SKM-1 (cell line): Measurements from ENCODE around the gene MMP28.

Source experiments
- DNase-seq: peaks from one replicate; lab custom pipeline; 2025; ENCODE audit not compliant: unreplicated experiment; lab: John Stamatoyannopoulos, UW

MMP28 gene

DNA sequence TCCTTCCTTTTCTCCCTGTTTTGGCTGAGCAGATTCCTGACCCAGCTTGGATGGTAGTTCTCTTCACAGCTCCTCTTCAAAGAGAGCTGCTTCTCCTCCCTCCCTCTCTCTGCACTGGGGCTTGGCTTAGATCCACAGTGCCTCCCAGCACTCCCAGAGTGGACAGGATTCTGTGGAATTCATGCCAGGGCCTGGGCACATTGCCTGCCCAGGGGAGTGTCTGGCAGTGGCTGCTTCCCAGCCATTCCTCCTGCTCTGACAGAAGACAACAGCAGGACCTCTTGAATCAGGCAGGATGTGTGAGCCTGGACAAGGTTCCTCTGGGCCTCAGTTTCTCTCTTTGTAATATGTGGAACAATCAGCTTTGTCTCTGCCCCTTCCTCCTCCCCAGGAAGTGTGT is 4.5 kb upstream of the MMP28 start:
- DNase-seq = no peak

GRCh38 chr17:35797918-35798317 is 2.5 kb upstream of the MMP28 start:
- DNase-seq = no peak

DNA sequence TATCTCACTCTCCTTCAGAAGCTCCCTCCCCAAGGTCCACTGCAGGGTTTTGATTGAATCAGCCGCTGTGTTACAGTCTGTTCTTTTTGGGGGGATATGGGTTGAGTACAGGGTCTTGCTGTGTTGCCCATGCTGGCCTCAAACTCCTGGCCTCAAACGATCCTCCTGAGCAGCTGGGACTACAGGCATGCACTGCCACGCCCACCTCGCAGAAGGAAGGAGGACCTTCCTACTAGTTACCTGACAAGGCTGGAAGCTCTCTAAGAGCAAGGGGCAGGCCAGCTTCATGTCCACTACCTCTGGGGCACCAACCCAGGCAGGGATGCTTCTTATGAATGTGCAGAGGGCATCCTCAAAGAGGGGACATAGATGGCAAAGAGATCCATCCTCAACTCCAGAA is 1.9 kb upstream of the MMP28 start:
- DNase-seq = no peak

DNA sequence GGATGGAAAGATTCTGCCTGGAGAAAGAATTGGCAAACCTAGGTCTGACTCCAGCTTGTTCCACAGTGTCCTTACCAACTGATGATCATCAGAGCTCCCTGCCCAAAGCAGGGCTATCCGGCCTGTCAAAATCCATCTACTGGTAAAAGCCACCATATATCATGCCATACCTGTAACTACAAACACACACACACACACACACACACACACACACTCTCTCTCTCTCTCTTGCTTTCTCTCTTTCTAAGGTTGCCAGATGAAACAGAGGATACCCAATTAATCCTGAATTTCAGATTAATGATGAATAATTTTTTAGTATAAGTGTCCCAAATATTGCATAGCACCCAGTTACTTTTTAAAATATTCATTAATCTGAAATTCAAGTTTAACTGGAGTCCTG is 1.5 kb upstream of the MMP28 start:
- no peak for DNase-seq

- no peak for DNase-seq
These were observed 427 bp upstream of the MMP28 start for GRCh38 chr17:35795871-35796265.

- no peak for DNase-seq
These were observed 2.2 kb downstream of the MMP28 start for GRCh38 chr17:35793257-35793656.

- DNase-seq = no peak
These were observed 3.6 kb downstream of the MMP28 start for GRCh38 chr17:35791681-35792350.

- no peak for DNase-seq
These were observed 4.6 kb downstream of the MMP28 start for GRCh38 chr17:35790841-35791240.

DNA sequence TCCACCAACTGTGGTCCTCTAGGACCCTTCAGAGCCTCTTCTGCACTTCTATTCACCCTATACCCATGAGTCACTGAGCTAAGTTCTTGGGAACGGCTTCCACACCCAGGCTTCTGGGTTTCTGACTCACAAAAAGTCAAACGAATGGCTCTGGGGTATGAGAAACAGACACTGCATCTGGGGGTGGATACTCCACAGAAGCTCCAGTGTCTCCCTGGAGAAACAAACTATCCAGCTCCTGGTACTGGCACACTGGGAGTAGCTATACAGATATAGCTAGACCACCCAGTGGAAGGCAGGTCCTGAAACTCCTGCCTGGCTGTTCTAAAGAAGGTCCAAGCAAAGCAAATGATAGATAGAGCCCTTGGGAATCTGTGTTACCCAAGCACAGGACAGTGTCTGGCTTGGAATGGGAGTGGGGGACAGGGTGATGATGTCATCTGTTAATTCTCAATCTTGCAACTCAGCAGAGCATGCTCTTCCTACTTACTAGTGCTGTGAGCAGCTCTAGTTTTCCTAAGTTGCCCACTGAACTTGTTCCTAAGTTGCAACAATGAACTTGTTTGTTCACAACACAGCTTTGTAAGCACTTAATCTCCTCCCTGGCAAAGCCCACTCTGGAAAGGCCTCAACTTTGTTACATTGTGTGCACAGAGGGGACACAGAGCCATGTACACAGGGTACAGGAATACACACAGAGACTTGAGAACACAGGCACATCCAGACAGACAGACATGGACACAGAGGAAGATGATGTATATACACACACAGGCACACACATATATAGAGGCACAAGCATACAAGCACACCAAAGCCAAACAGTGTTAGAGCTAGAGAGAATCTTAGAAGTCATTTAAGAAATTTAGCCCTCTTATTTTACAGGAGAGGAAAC is 6.7 kb downstream of the MMP28 start:
- no peak for DNase-seq

- DNase-seq = no peak
These were observed 8.5 kb downstream of the MMP28 start for GRCh38 chr17:35786941-35787432.

GRCh38 chr17:35784895-35785294 is 10.5 kb downstream of the MMP28 start:
- DNase-seq = no peak

GRCh38 chr17:35780950-35781349 is 14.5 kb downstream of the MMP28 start:
- no peak for DNase-seq

GRCh38 chr17:35778641-35779196 is 16.7 kb downstream of the MMP28 start:
- DNase-seq = no peak

DNA sequence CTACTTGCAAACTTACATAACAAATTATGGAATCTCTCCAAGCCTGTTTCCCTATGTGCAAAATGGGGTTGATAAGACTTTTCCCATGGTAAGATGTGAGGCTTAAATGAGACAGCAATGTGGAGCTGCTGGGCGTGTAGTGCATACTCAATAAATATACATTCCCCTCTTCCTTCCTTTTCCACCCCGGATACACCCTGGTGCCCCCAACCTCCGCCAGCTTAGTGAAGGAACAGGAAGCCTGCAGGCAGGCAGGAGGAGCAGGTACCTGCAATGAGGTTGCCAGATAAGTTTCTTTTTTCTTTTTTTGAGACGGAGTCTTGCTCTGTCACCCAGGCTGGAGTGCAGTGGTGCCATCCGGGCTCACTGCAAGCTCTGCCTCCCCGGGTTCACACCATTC is 19.9 kb downstream of the MMP28 start:
- no peak for DNase-seq

DNA sequence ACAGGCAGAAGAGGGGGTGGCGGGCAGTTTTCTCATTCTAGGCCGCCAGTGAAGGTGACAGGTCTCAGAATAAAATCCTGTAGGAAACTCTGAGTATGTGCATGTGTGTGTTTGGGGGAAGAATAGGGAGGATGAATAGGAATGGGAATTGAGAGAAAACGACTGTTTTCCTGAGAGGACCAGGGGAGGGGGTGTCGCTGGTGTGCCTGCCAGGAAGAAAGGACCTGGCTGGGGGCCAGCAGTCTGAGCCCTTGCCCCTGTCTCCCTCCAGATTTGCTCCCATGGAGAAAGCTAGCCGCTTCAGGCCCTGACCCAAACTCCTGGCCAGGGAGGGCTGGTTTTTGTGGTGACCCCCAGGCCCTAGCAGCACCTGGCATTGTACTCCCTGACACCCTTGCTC is 20.4 kb downstream of the MMP28 start:
- no peak for DNase-seq

DNA sequence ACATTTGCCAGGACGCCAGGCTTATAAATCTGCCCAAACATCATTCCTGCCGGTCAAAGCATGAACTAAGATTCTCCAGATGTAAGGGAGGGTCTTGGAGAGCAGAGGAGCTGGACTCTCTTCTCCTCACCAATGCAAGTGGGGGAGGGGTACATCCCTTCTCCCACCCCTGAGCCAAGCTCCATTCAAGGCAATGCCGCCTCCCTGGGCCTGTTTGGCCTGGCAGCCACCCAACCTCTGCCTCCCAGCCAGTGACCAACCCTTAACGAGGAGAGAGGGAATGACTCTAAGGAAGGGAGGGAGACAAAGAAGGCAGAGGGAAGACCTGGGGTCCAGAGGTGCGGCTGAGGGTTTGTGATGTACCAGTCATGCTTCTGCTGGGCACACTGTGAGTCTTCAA is 20.9 kb downstream of the MMP28 start:
- DNase-seq = no peak

DNA sequence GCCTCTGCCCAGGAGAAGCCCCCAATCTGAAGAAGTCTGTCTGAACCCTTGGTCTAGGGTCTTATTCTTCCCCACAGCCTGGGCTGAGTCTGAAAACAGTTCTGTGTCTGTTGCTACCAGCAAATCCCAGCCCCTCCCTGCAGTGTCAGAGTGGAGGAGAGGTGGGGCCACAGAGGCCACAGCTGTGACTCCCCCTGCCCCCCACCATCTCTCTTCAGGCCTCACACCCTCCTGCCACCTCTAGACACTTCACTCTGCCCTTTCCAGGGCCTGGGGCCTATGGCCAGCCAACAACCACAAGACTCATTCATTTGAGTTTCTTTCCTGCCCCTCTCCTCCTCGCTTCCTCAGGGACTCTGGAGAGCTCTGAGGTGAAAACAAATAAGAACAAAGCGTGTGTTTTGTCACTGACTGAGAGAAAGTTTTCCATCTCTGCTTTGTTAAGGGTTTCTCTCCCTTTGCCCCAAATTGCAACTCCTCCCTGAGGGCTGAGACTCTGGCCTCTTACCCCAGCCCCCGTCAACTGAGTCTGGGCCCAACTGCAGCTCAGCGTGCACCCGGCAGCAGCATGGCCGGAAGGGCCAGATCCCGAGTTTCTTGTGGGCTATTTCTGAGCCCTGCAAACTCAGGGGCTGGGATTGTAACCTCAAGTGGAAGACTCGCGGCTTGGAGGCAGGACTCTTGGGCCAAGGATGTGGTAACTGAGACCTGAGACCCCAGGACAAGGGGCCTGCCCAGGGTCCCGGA is 21.6 kb downstream of the MMP28 start:
- DNase-seq = no peak

- DNase-seq = no peak
These were observed 22.3 kb downstream of the MMP28 start for GRCh38 chr17:35773129-35773528.

GRCh38 chr17:35769895-35770486 is 25.4 kb downstream of the MMP28 start:
- DNase-seq = no peak

DNA sequence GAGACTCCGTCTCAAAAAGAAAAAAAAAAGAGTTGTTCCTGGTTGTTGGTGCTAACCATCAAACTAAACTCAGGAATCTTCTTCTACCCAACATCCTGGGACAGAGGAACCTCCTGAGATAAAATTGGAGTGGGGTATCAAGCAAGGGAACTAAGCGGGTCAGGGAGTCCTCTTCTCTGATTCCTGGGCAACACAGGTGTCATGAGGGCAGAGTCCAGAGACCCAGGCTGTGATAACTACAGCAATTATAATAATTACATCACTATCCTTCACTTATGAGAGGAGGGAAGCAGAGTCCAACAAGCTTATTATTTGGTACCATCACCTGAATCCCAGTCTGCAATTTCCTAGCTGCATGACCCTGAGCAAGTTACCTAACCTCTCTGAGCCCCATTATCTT is 26.6 kb downstream of the MMP28 start:
- DNase-seq = no peak

DNA sequence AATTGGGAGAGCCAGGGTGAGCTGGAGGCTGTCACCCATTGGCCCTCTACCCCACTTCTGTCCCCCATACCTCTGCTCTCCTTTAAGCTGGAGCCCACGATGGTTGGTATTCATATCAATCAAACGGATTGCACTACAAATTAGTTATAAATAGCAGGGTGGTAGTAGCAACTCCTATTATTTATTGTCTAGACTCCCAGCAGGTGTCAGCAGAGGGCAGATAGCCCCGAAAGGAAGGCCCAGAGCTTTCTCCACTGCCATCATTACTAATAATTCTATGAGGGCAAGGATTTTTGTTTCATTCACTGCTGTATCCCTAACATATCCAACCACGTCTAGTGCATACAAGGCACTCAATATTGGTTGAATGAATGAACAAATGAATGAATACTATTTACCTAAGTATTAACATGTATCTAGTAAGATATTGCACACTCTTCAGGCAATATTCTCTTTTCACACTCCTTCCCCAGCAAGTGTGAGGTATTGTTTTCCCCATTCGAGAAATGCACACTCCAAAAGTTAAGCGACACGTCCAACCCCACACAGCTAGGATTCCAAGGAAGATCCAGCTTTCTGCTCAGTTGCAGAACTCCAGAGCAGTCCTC is 28.4 kb downstream of the MMP28 start:
- DNase-seq = no peak
